ENCODE results near the gene C10orf62.

- no peak for TF ChIP-seq CTCF (conservative IDR thresholded peaks at IDR 0.05 in 1 of 2, IDR thresholded peaks at IDR 0.05 in 1 of 2; ENCODE audit: extremely low read depth in 1 of 2, insufficient read depth in 1 of 2, low read depth in 1 of 2, low read length in 2 of 2)
- no peak for TF ChIP-seq EZH2 (IDR thresholded peaks at IDR 0.05; ENCODE audit: borderline replicate concordance, low read length)
Measured at GRCh38 chr10:97583476-97583875, 6.0 kb upstream of the C10orf62 start.
